ENCODE measurements around the gene ARL14. TPM values are rescaled to one million over a fixed set of nuclear protein-coding genes. Genes with fewer than 3 reads are reported as not detected.

Gene ARL14
- total RNA-seq, 1 experiment from 2014 or later: not detected

DNA sequence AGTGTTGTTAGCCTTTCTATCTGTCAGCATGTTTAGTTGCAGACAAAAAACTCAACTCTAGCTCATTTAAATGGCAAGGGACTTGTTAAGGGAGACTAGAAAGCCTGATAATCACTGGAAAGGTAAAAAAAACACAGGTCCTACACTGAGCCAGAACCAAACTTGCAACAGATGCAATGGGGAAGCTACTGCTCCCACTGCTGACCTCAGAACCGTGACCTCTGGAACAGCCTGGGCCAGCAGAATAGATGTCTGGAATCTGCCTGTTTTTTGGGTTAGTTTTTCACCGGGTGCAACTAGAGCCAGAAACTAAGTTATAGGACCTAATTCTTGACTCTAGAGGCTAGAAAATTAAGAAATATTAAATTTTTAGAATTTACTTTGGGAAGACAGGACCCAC is 32.5 kb upstream of the ARL14 start:
- H2BK12ac ChIP-seq (ENCODE audit: insufficient read length, low read depth, low read length): no peak overlapping the region
- no peak overlapping the region for H4K8ac ChIP-seq (replicated peaks; ENCODE audit: insufficient read length, low read depth, low read length)
- no peaks in the 10 kb centered on the region for H3K27me3 ChIP-seq (ENCODE audit: insufficient read depth, low read length)
- no peaks in the 10 kb centered on the region for H3K9me3 ChIP-seq (ENCODE audit: control insufficient read depth, low read depth, low read length)
- no peak overlapping the region for H2BK20ac ChIP-seq (ENCODE audit: low read depth, low read length, poor library complexity, severe bottlenecking)
- no peak overlapping the region for H3K27ac ChIP-seq (ENCODE audit: insufficient read length, low read depth, low read length)
- no peak overlapping the region for H2BK120ac ChIP-seq (ENCODE audit: low read depth, low read length, poor library complexity, severe bottlenecking)
- no peak overlapping the region for H2BK5ac ChIP-seq (ENCODE audit: insufficient read length, low read length)
- H3K4ac ChIP-seq (ENCODE audit: low read depth, low read length): no peak overlapping the region
- no CpG with 5 or more reads among the region's 2 CpGs for WGBS (ENCODE audit: extremely low coverage, insufficient read length, low lambda C conversion rate)
- no peak overlapping the region for H3K4me3 Mint-ChIP-seq
- no peaks in the 10 kb centered on the region for H3K79me2 ChIP-seq (ENCODE audit: insufficient read depth, low read length)
- H2BK15ac ChIP-seq (ENCODE audit: low read depth, low read length): no peak overlapping the region
- no peaks in the 10 kb centered on the region for H3K4me1 ChIP-seq (ENCODE audit: insufficient read depth, low read length)
- H3K4me2 ChIP-seq (ENCODE audit: insufficient read depth, insufficient read length, low read length): no peak overlapping the region
- H3K18ac ChIP-seq (ENCODE audit: insufficient read length, low read depth, low read length): no peak overlapping the region
- H3K4me1 Mint-ChIP-seq: peaks cover 8% of the 10 kb centered on the region in 2 experiments; a peak in 3 of 4 replicates
- no peak overlapping the region for H4K91ac ChIP-seq (ENCODE audit: insufficient read length, low read depth, low read length)
- H3K14ac ChIP-seq (ENCODE audit: insufficient read depth, low read length): no peak overlapping the region
- H4K20me1 ChIP-seq (ENCODE audit: control insufficient read depth, insufficient read depth, insufficient read length): no peaks in the 10 kb centered on the region
- H3T11ph ChIP-seq (ENCODE audit: low read length): no peak overlapping the region
- H2AK5ac ChIP-seq (ENCODE audit: insufficient read length, low read length): no peak overlapping the region
- H3K56ac ChIP-seq (ENCODE audit: insufficient read length, low read depth, low read length): no peak overlapping the region
- DNase-seq: no peak
- H4K5ac ChIP-seq (ENCODE audit: insufficient read length, low read depth, low read length): no peak overlapping the region
- no peak overlapping the region for H3K27ac Mint-ChIP-seq
- H3K23me2 ChIP-seq (ENCODE audit: insufficient read length, low read depth, low read length, poor library complexity, severe bottlenecking): no peaks in the 10 kb centered on the region
- no peaks in the 10 kb centered on the region for H3K36me3 Mint-ChIP-seq (ENCODE audit: insufficient read depth in 1 of 3, low read depth in 3 of 3)
- TF ChIP-seq, protein P1, sequence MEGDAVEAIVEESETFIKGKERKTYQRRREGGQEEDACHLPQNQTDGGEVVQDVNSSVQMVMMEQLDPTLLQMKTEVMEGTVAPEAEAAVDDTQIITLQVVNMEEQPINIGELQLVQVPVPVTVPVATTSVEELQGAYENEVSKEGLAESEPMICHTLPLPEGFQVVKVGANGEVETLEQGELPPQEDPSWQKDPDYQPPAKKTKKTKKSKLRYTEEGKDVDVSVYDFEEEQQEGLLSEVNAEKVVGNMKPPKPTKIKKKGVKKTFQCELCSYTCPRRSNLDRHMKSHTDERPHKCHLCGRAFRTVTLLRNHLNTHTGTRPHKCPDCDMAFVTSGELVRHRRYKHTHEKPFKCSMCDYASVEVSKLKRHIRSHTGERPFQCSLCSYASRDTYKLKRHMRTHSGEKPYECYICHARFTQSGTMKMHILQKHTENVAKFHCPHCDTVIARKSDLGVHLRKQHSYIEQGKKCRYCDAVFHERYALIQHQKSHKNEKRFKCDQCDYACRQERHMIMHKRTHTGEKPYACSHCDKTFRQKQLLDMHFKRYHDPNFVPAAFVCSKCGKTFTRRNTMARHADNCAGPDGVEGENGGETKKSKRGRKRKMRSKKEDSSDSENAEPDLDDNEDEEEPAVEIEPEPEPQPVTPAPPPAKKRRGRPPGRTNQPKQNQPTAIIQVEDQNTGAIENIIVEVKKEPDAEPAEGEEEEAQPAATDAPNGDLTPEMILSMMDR (conservative IDR thresholded peaks at IDR 0.05): no peak
- no peak overlapping the region for H2AFZ ChIP-seq (ENCODE audit: low read length)
- H3K27me3 Mint-ChIP-seq (ENCODE audit: low read depth): no peaks in the 10 kb centered on the region
- no peaks in the 10 kb centered on the region for H3K9me3 Mint-ChIP-seq
- no peak overlapping the region for H3K23ac ChIP-seq (ENCODE audit: insufficient read length, low read depth, low read length)
- H3K79me1 ChIP-seq (ENCODE audit: insufficient read depth, low read depth, low read length, poor library complexity, severe bottlenecking): no peaks in the 10 kb centered on the region
- no peak overlapping the region for H3K9ac ChIP-seq (ENCODE audit: extremely low read depth, insufficient read length, low read length)
